Thyroid gland (tissue), 4 donors: ENCODE data around the gene ATG9A. TPM values are rescaled to one million over a fixed set of nuclear protein-coding genes. Genes with fewer than 3 reads are reported as not detected.

Experiments
- DNase-seq, 2 donors: peaks; one replicate each; pipeline ENCODE4 v3.0.0-alpha.2; 2019
- H3K27ac ChIP-seq, 3 donors: fragments of 200-600 bp; sonication (generic); 1 replicate in 2 of 3; 2 replicates in 1 of 3; pipeline ENCODE4 v1.5.1; 2016 to 2019; ENCODE audit warnings: mild to moderate bottlenecking in 1 of 3, moderate library complexity in 1 of 3
- H3K27me3 ChIP-seq: fragments of 200-600 bp; sonication (generic); one replicate; pipeline ENCODE4 v1.5.1; 2019
- H3K36me3 ChIP-seq, 2 donors: fragments of 200-600 bp; sonication (generic); one replicate each; pipeline ENCODE4 v1.5.1; 2016 to 2019
- H3K4me1 ChIP-seq, 2 donors: fragments of 200-600 bp; sonication (generic); one replicate each; pipeline ENCODE4 v1.5.1; 2017 to 2019
- H3K4me3 ChIP-seq, 3 donors: fragments of 200-600 bp; sonication (generic); replicated peaks in 1 of 3; 1 replicate in 2 of 3; 2 replicates in 1 of 3; pipeline ENCODE4 v1.5.1; 2016; ENCODE audit warnings: mild to moderate bottlenecking in 1 of 3
- H3K9me3 ChIP-seq: fragments of 200-600 bp; sonication (generic); one replicate; pipeline ENCODE4 v1.5.1; 2017
- CTCF ChIP-seq, 6 experiments: fragments of 200-600 bp in 3 of 6; fragments of 450-650 bp in 3 of 6; sonication (generic) in 3 of 6; IDR thresholded peaks; one replicate each; pipeline ENCODE4 v1.5.1; 2016 to 2019; ENCODE audit warnings: antibody characterized with exemption in 6 of 6, mild to moderate bottlenecking in 2 of 6, inconsistent platforms in 1 of 6, moderate library complexity in 1 of 6
- POLR2A ChIP-seq, 2 donors: fragments of 450-650 bp; IDR thresholded peaks; one replicate each; pipeline ENCODE4 v1.6.1; 2017; ENCODE audit warnings: antibody characterized with exemption in 2 of 2, mild to moderate bottlenecking in 2 of 2, moderate library complexity in 1 of 2
- WGBS, 2 donors: methylation state at CpG; one replicate each; pipeline ENCODE4 v1.1.5; 2017; 5-methylcytosine and 5-hydroxymethylcytosine counted together
- intact Hi-C: fragments of 100-400 bp; cut with DNase I; formaldehyde crosslinking; loops from one replicate; pipeline ENCODE4 v1.15.1; 2023
- total RNA-seq, 4 donors: library from RNA; depleted of rRNA; stranded (reverse); fragments of >200 nt; gene quantifications; one replicate each; pipeline ENCODE4 v1.2.3, GENCODE V29; 2016

ATG9A gene
- total RNA-seq, 4 donors from 2014 or later = 48.8 to 59.3 (median 54.6) TPM

DNA sequence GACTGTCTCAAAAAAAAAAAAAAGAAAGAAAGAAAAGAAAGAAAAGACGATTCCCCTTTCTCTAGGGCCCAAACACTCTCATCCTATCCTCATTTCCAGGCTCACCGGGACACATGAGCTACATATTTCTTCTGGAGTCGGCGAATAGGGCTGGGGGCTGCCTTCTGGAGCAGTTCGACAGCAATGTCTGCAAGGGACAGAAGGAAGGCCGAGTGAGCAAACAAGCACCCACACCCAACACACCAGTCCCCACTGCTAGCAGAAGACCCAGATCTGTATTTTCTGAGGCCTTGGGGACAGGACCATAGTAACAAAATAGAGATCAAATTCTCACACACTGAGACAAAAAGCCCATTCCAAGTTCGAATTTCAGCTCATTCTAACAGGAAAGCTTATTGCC, 54.0 kb downstream of the ATG9A start:
- peak overlapping the region in 1 of 3 donors; percentile 97 for H3K4me3 ChIP-seq
- 84% methylated on average over 7 of the region's 7 CpGs for WGBS, 2 donors
- peak overlapping the region in 2 of 3 donors; percentile 98 to 99 for H3K27ac ChIP-seq
- H3K9me3 ChIP-seq = no peaks in the 10 kb centered on the region
- intact Hi-C loops = loop anchor here (5.0 kb wide), 1 partner anchor 37 kb away; no protein-coding TSS in a partner anchor
- no peaks in the 10 kb centered on the region for H3K27me3 ChIP-seq
- no peak for TF ChIP-seq CTCF (IDR thresholded peaks at IDR 0.05)
- no peak for TF ChIP-seq POLR2A (IDR thresholded peaks at IDR 0.05)
- no peak for DNase-seq
- H3K4me1 ChIP-seq = peaks cover 21 to 34% of the 10 kb centered on the region in 2 donors
- H3K36me3 ChIP-seq = peaks cover 34 to 40% of the 10 kb centered on the region in 2 donors

- H3K36me3 ChIP-seq = peaks cover 30 to 33% of the 10 kb centered on the region in 2 donors
- H3K9me3 ChIP-seq = no peaks in the 10 kb centered on the region
- H3K4me1 ChIP-seq = peaks cover 21 to 34% of the 10 kb centered on the region in 2 donors
- no peak overlapping the region for H3K27ac ChIP-seq
- intact Hi-C loops = loop anchor here (5.0 kb wide), 1 partner anchor 38 kb away; no protein-coding TSS in a partner anchor
- no peak for TF ChIP-seq CTCF (IDR thresholded peaks at IDR 0.05)
- TF ChIP-seq POLR2A (IDR thresholded peaks at IDR 0.05) = no peak
- WGBS, 2 donors = 91 to 96% methylated on average over 7 of the region's 7 CpGs
- H3K4me3 ChIP-seq = no peak overlapping the region
- no peaks in the 10 kb centered on the region for H3K27me3 ChIP-seq
- no peak for DNase-seq
Measured at GRCh38 chr2:219174801-219175200, 54.6 kb downstream of the ATG9A start.

DNA sequence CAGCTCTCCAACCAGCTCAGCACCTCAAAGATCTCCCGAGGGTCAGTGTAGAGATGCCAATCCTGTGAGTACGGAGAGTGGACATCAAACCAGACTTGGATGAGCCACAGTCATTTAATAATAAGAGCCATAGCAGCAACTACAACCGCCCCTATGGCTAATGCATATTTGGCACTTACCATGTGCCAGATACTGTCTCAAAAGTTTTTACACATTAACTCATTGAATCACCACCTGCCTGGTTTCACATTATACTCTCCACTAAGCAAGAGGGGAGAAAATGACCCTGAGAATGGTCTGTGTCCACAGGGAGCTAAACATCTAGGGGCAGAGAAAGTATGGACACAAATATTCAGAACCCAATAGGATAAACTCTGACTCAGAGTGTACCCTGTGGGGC, 55.3 kb downstream of the ATG9A start:
- Histone ChIP-seq H3K27ac (no peak overlapping the region), H3K27me3 (no peaks in the 10 kb centered on the region), H3K9me3 (no peaks in the 10 kb centered on the region), H3K4me1 (peaks cover 16 to 27% of the 10 kb centered on the region in 2 donors), H3K36me3 (peaks cover 30% of the 10 kb centered on the region in 2 donors), H3K4me3 (no peak overlapping the region)
- no peak for TF ChIP-seq CTCF (IDR thresholded peaks at IDR 0.05)
- no peak for TF ChIP-seq POLR2A (IDR thresholded peaks at IDR 0.05)
- 97% methylated on average over 3 of the region's 3 CpGs for WGBS, 2 donors
- no peak for DNase-seq
- intact Hi-C loops = no loop called here

DNA sequence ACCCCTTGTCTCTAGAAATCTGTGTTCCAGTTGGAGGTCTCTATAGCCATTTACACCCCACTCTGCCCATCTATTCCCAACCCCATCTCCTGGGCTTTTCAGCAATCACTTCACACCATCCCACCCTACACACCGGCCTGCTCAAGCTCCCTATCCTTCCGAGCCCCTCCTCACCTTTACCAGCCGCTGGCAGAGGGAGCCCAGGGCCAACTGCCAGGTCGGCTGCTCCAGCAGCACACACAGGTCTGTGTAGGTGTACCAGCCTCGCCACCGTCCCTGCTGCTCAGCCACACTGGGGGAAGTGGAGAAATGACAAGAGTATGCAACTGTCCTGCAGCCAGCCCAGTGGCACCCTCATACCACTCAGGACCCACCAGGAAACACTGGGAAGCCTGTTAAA, 56.3 kb downstream of the ATG9A start:
- H3K27me3 ChIP-seq = no peaks in the 10 kb centered on the region
- H3K4me3 ChIP-seq = no peak overlapping the region
- WGBS, 2 donors = 93 to 99% methylated on average over 6 of the region's 6 CpGs
- TF ChIP-seq POLR2A (IDR thresholded peaks at IDR 0.05) = no peak
- no peak for TF ChIP-seq CTCF (IDR thresholded peaks at IDR 0.05)
- peaks cover 30% of the 10 kb centered on the region in 2 donors for H3K36me3 ChIP-seq
- no peak overlapping the region for H3K27ac ChIP-seq
- no peak for DNase-seq
- intact Hi-C loops = no loop called here
- no peaks in the 10 kb centered on the region for H3K9me3 ChIP-seq
- peaks cover 9 to 22% of the 10 kb centered on the region in 2 donors for H3K4me1 ChIP-seq

- TF ChIP-seq POLR2A (IDR thresholded peaks at IDR 0.05) (no peak), CTCF (IDR thresholded peaks at IDR 0.05) (no peak)
- intact Hi-C loops = no loop called here
- Histone ChIP-seq H3K4me3 (no peak overlapping the region), H3K36me3 (peaks cover 30% of the 10 kb centered on the region in 2 donors), H3K27ac (peak overlapping the region in 2 of 3 donors; percentile 44 to 59), H3K4me1 (peaks cover 9 to 22% of the 10 kb centered on the region in 2 donors), H3K27me3 (no peaks in the 10 kb centered on the region), H3K9me3 (no peaks in the 10 kb centered on the region)
- 89 to 90% methylated on average over 16 of the region's 16 CpGs for WGBS, 2 donors
- no peak for DNase-seq
Measured at GRCh38 chr2:219172231-219173154, 56.9 kb downstream of the ATG9A start.
